ENCODE data around the gene AGBL4.

DNA sequence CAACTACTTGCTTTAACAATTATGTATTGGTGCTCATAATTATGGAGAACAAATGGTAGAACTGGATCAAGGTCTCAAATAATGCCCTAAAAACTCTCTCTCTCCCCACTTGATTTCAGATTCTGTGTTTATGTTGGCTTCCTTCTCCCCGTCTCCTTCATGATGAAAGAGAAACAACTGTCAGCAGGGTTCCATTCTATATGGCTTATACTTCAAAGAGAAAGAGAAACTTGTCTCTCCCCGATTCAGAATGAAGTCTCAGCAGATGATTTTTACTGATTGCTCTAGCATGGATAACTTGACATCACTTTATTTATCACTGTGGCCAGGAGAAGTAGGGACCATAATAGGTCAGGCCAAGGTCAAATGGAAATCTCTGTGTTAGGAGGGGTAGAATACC is 575.6 kb downstream of the AGBL4 start:
- TF ChIP-seq CTCF (IDR thresholded peaks at IDR 0.05 in 4 of 5, conservative IDR thresholded peaks at IDR 0.05 in 1 of 5): no peak
- no peak for TF ChIP-seq POLR2A (IDR thresholded peaks at IDR 0.05)
